Measurements from ENCODE around the gene SLC6A6. TPM values are rescaled to one million over a fixed set of nuclear protein-coding genes. Genes with fewer than 3 reads are reported as not detected.

Gene SLC6A6
- polyA plus RNA-seq, 1 donor (not counting 4 experiments of a cell fraction or from before 2014, with no cell fraction given) = 8.3 TPM

DNA sequence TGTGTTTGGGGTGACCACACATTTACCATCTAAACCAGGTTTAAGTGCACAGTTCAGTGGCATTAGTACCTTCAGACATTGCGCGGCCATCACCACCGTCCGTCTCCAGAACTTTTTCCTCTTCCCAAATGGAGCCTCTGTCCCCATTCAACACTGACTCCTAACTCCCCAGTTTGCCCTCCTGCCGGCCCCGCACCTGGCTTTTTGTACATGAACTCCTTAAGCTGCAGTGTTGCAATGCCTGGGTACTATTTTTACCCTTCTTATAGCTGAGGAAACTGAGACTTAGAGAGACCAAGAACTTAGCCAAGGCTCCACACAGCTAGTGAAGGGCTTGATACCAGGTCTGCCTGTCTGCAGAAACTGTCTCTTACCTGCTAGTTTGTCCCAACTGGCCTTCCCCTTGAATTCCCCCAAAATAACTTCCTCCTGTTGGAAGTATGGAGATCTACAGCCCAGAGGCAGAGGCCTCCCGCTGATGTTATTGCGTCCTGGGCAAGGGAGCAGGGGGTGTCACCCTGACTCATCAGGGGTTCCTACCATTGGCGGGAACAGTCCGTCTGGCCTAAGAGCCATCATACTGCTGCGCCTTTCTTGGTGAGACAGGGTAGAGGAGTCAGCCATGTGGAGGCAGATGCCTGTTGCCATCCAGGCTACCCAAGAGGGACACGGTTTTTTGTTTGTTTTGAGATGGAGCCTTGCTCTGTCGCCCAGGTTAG is 72.1 kb downstream of the SLC6A6 start:
- no peak for TF ChIP-seq EZH2 (IDR thresholded peaks at IDR 0.05; ENCODE audit: low read length)
- TF ChIP-seq, protein P1, sequence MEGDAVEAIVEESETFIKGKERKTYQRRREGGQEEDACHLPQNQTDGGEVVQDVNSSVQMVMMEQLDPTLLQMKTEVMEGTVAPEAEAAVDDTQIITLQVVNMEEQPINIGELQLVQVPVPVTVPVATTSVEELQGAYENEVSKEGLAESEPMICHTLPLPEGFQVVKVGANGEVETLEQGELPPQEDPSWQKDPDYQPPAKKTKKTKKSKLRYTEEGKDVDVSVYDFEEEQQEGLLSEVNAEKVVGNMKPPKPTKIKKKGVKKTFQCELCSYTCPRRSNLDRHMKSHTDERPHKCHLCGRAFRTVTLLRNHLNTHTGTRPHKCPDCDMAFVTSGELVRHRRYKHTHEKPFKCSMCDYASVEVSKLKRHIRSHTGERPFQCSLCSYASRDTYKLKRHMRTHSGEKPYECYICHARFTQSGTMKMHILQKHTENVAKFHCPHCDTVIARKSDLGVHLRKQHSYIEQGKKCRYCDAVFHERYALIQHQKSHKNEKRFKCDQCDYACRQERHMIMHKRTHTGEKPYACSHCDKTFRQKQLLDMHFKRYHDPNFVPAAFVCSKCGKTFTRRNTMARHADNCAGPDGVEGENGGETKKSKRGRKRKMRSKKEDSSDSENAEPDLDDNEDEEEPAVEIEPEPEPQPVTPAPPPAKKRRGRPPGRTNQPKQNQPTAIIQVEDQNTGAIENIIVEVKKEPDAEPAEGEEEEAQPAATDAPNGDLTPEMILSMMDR (optimal IDR thresholded peaks at IDR 0.05 in 1 of 3, IDR thresholded peaks at IDR 0.05 in 1 of 3, conservative IDR thresholded peaks at IDR 0.05 in 1 of 3; ENCODE audit: extremely low read depth in 1 of 3, insufficient read depth in 2 of 3, low read length in 3 of 3) = no peak
- Histone ChIP-seq H3K4me3 (ENCODE audit: control insufficient read depth in 2 of 3, extremely low read depth in 1 of 3, insufficient read depth in 2 of 3, low read depth in 1 of 3, low read length in 3 of 3) (no peak overlapping the region), H3K4me2 (ENCODE audit: control insufficient read depth, extremely low read depth, insufficient read depth, low read depth, low read length) (no peak overlapping the region), H4K20me1 (ENCODE audit: control insufficient read depth, extremely low read depth, insufficient read depth, low read length) (no peaks in the 10 kb centered on the region), H3K9me1 (ENCODE audit: control insufficient read depth, extremely low read depth, insufficient read depth, low read length) (no peaks in the 10 kb centered on the region), H3K27ac (ENCODE audit: control insufficient read depth, insufficient read depth, low read length) (no peak overlapping the region), H2AFZ (ENCODE audit: control insufficient read depth, low read length) (no peak overlapping the region), H3K9ac (ENCODE audit: control insufficient read depth, extremely low read depth, insufficient read depth, low read length) (no peak overlapping the region), H3K36me3 (ENCODE audit: control insufficient read depth in 2 of 2, extremely low read depth in 1 of 2, insufficient read depth in 2 of 2, low read length in 2 of 2) (peaks cover 0 to 10% of the 10 kb centered on the region in 2 experiments), H3K79me2 (ENCODE audit: control insufficient read depth, insufficient read depth, low read length) (no peaks in the 10 kb centered on the region), H3K27me3 (ENCODE audit: control insufficient read depth, extremely low read depth, insufficient read depth, low read length) (no peaks in the 10 kb centered on the region), H3K4me1 (ENCODE audit: control insufficient read depth, extremely low read depth, insufficient read depth, low read length) (peaks cover 10% of the 10 kb centered on the region), H3K9me3 (ENCODE audit: control insufficient read depth, low read depth, low read length) (no peaks in the 10 kb centered on the region)
- FAIRE-seq (no peak), DNase-seq (ENCODE audit: low read depth, low spot score) (no peak)
- dilution Hi-C loops (cut with MboI; ENCODE audit: extremely low pct_ligation_motif_present, low sequenced_read_pairs) = no loop called here

DNA sequence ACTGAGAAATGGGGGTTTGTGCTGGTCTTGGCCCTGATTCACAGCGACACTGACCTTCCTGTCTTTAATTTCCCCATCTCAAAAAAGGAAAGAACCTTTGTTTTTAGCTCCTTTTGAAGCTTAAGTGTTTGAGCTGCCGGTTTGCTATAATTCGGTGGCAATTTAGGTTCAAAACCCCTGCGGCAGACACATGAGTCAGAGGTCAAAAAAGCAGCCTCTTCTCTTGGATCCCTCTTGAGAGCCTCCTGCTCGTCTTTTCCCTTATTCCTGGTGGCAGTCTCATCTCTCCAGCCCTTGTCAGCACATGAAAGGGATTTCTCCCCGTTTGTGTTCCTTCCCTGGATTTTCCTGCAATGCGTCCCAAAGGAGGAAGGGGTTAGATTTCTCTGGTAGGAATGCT is 73.2 kb downstream of the SLC6A6 start:
- no peak overlapping the region for H3K9ac ChIP-seq (ENCODE audit: control insufficient read depth, extremely low read depth, insufficient read depth, low read length)
- H3K27me3 ChIP-seq (ENCODE audit: control insufficient read depth, extremely low read depth, insufficient read depth, low read length) = no peaks in the 10 kb centered on the region
- H2AFZ ChIP-seq (ENCODE audit: control insufficient read depth, low read length) = no peak overlapping the region
- H3K9me1 ChIP-seq (ENCODE audit: control insufficient read depth, extremely low read depth, insufficient read depth, low read length) = peaks cover under 1% of the 10 kb centered on the region
- no peak overlapping the region for H3K4me3 ChIP-seq (ENCODE audit: control insufficient read depth in 2 of 3, extremely low read depth in 1 of 3, insufficient read depth in 2 of 3, low read depth in 1 of 3, low read length in 3 of 3)
- peaks cover 0 to 11% of the 10 kb centered on the region in 2 experiments for H3K36me3 ChIP-seq (ENCODE audit: control insufficient read depth in 2 of 2, extremely low read depth in 1 of 2, insufficient read depth in 2 of 2, low read length in 2 of 2)
- peaks cover 20% of the 10 kb centered on the region for H3K4me1 ChIP-seq (ENCODE audit: control insufficient read depth, extremely low read depth, insufficient read depth, low read length)
- dilution Hi-C loops (cut with MboI; ENCODE audit: extremely low pct_ligation_motif_present, low sequenced_read_pairs) = no loop called here
- H4K20me1 ChIP-seq (ENCODE audit: control insufficient read depth, extremely low read depth, insufficient read depth, low read length) = no peaks in the 10 kb centered on the region
- H3K79me2 ChIP-seq (ENCODE audit: control insufficient read depth, insufficient read depth, low read length) = no peaks in the 10 kb centered on the region
- no peak overlapping the region for H3K27ac ChIP-seq (ENCODE audit: control insufficient read depth, insufficient read depth, low read length)
- no peak for FAIRE-seq
- no peak for DNase-seq (ENCODE audit: low read depth, low spot score)
- H3K4me2 ChIP-seq (ENCODE audit: control insufficient read depth, extremely low read depth, insufficient read depth, low read depth, low read length) = no peak overlapping the region
- H3K9me3 ChIP-seq (ENCODE audit: control insufficient read depth, low read depth, low read length) = no peaks in the 10 kb centered on the region
- TF ChIP-seq, protein P1 (optimal IDR thresholded peaks at IDR 0.05 in 1 of 3, IDR thresholded peaks at IDR 0.05 in 1 of 3, conservative IDR thresholded peaks at IDR 0.05 in 1 of 3; ENCODE audit: extremely low read depth in 1 of 3, insufficient read depth in 2 of 3, low read length in 3 of 3) = no peak
- TF ChIP-seq EZH2 (IDR thresholded peaks at IDR 0.05; ENCODE audit: low read length) = no peak
